ENCODE results near the gene SNORC. TPM values are rescaled to one million over a fixed set of nuclear protein-coding genes. Genes with fewer than 3 reads are reported as not detected.

The SNORC gene
- total and polyA plus RNA-seq, 7 donors, result under 0.01 to 13.2 (median 1.9) TPM

DNA sequence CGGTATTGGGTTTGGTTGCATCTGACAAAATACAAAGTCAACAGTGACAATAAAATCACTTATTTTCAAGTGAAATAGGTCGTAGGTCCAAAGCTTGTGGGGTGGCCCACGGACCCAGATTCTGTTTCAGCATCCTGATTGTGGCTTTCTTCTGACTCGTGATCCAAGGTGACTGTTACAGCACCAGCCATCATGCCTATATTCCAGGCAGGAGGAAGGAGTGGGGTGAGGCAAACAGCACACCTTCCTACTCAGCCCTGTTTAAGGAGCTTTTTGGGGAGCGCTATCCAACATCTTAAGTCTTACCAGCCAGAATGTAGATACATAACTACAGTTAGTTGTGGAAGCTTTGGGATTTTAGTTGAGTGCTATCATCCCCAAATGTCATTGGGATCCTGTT lies 8.7 kb upstream of the SNORC start:
- 95 to 98% methylated on average over 5 of the region's 5 CpGs for WGBS, 2 donors
- H3K4me3 ChIP-seq, result no peak overlapping the region
- H3K4me1 ChIP-seq, result no peaks in the 10 kb centered on the region
- H3K36me3 ChIP-seq, result peaks cover 0 to 52% (median 24%) of the 10 kb centered on the region in 4 donors
- no peaks in the 10 kb centered on the region for H3K9me3 ChIP-seq
- no peaks in the 10 kb centered on the region for H3K27me3 ChIP-seq
- TF ChIP-seq POLR2A (IDR thresholded peaks at IDR 0.05) (no peak), POLR2AphosphoS5 (IDR thresholded peaks at IDR 0.05) (no peak), EP300 (IDR thresholded peaks at IDR 0.05) (no peak)
- TF ChIP-seq, protein P1, sequence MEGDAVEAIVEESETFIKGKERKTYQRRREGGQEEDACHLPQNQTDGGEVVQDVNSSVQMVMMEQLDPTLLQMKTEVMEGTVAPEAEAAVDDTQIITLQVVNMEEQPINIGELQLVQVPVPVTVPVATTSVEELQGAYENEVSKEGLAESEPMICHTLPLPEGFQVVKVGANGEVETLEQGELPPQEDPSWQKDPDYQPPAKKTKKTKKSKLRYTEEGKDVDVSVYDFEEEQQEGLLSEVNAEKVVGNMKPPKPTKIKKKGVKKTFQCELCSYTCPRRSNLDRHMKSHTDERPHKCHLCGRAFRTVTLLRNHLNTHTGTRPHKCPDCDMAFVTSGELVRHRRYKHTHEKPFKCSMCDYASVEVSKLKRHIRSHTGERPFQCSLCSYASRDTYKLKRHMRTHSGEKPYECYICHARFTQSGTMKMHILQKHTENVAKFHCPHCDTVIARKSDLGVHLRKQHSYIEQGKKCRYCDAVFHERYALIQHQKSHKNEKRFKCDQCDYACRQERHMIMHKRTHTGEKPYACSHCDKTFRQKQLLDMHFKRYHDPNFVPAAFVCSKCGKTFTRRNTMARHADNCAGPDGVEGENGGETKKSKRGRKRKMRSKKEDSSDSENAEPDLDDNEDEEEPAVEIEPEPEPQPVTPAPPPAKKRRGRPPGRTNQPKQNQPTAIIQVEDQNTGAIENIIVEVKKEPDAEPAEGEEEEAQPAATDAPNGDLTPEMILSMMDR (IDR thresholded peaks at IDR 0.05), result no peak
- DNase-seq, result no peak
- H3K27ac ChIP-seq, result no peak overlapping the region
- intact Hi-C loops (cut with DNase I), result no loop called here

- intact Hi-C loops (cut with DNase I), result no loop called here
- no peaks in the 10 kb centered on the region for H3K4me1 ChIP-seq
- no peak overlapping the region for H3K4me3 ChIP-seq
- TF ChIP-seq, protein P1 (IDR thresholded peaks at IDR 0.05), result no peak
- TF ChIP-seq POLR2AphosphoS5 (IDR thresholded peaks at IDR 0.05), result no peak
- TF ChIP-seq EP300 (IDR thresholded peaks at IDR 0.05), result no peak
- H3K27me3 ChIP-seq, result no peaks in the 10 kb centered on the region
- 95 to 97% methylated on average over 2 of the region's 2 CpGs for WGBS, 2 donors
- no peaks in the 10 kb centered on the region for H3K9me3 ChIP-seq
- H3K36me3 ChIP-seq, result peaks cover 0 to 26% (median 3%) of the 10 kb centered on the region in 4 donors
- H3K27ac ChIP-seq, result no peak overlapping the region
- DNase-seq, result no peak
Measured at GRCh38 chr2:232863996-232864395, 6.1 kb upstream of the SNORC start.

DNA sequence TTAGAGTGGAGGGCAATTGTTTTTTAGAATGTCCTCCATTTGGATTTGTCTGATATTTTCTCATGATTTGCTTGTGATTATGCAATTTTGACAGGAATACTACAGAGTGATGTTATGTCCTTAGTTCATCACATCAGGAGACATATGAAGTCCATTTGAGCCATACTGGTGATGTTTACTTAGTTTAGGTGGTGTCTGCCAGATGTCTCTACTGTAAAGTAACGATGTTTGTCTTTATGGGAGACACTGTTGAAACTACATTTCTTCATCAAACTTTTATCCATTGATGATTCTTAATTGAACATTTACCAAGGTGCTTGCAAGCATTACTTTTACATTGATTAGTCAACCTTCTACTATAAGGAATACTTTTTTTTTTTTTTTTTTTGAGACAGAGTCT lies 4.9 kb upstream of the SNORC start:
- H3K36me3 ChIP-seq, result peaks cover 0 to 16% (median 0%) of the 10 kb centered on the region in 4 donors
- no peak for DNase-seq
- TF ChIP-seq, protein P1 (IDR thresholded peaks at IDR 0.05), result no peak
- TF ChIP-seq EP300 (IDR thresholded peaks at IDR 0.05), result no peak
- no peak for TF ChIP-seq POLR2A (IDR thresholded peaks at IDR 0.05)
- no peak for TF ChIP-seq POLR2AphosphoS5 (IDR thresholded peaks at IDR 0.05)
- H3K4me3 ChIP-seq, result no peak overlapping the region
- H3K9me3 ChIP-seq, result no peaks in the 10 kb centered on the region
- no peaks in the 10 kb centered on the region for H3K4me1 ChIP-seq
- no peak overlapping the region for H3K27ac ChIP-seq
- 23 to 63% methylated on average over 1 of the region's 1 CpG for WGBS, 2 donors
- no peaks in the 10 kb centered on the region for H3K27me3 ChIP-seq
- intact Hi-C loops (cut with DNase I), result no loop called here

- intact Hi-C loops (cut with DNase I), result no loop called here
- H3K27me3 ChIP-seq, result no peaks in the 10 kb centered on the region
- no peaks in the 10 kb centered on the region for H3K4me1 ChIP-seq
- no peak overlapping the region for H3K27ac ChIP-seq
- H3K9me3 ChIP-seq, result no peaks in the 10 kb centered on the region
- DNase-seq, result no peak
- 35 to 67% methylated on average over 4 of the region's 4 CpGs for WGBS, 2 donors
- TF ChIP-seq EP300 (IDR thresholded peaks at IDR 0.05) (no peak), POLR2A (IDR thresholded peaks at IDR 0.05) (no peak), POLR2AphosphoS5 (IDR thresholded peaks at IDR 0.05) (no peak)
- TF ChIP-seq, protein P1 (IDR thresholded peaks at IDR 0.05), result no peak
- no peak overlapping the region for H3K4me3 ChIP-seq
- peaks cover 0 to 6% (median 0%) of the 10 kb centered on the region in 4 donors for H3K36me3 ChIP-seq
Measured at GRCh38 chr2:232866104-232866503, 4.0 kb upstream of the SNORC start.
